Measurements from ENCODE around the gene CADM1.
"Not testable (repeated sequence)": the region's sequence is repeated elsewhere in the genome, so short reads cannot be mapped to it uniquely, and the experiment has no call there.

Gene CADM1

DNA sequence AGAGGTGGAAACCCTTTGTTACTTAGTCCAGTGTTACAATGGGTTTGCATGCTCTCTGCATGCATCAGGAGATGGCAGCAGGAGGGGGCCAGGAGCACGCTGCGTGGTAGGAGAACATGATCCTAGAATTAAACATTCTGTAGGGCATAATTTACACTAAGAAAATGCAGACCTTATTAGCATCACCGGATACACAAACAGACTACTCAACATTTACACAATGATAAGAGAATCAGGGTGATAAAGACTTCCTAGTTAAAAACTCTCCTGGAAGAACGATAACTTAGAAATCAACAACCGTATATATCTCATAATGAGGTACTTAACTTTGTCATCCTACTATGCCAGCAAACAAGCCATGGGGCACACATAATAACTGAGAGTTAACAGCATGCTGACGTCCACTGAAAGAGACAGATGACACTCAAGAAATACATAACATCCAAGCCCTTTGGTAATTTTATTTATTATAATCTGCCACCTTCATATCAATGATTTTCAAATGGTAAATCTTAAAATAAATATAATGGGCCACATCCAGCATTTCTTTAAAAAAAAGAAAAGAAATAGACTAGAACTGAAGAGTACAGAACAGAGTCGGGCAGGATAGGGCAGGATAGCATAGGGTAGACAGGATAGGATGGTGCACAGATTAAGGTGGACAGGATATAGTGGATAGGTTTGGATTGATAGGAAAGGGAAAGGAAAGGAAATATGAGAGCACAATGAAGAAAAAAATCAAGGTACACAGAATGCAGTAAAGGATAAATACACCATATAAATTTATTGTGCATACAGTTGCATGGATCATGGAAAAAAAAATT lies 27.5 kb downstream of the CADM1 start:
- DNase-seq: no peak

DNA sequence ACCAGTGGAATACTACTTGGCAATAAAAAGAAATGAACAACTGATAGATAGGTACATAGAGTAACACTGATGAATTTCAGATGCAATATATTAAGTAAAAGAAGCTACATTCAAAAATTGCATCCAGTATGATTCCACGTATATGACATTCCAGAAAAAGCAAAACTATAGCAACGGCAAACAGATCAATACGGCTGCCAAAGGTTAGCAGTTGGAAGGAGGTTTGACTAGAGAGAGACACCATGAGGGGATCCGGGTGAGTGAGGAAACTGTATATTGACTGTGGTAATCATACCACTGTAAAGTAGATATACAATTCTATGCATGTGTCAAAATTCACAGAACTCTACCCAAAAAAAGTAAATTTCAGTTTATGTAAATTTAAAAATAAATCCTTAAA lies 28.7 kb downstream of the CADM1 start:
- no peak for DNase-seq

DNA sequence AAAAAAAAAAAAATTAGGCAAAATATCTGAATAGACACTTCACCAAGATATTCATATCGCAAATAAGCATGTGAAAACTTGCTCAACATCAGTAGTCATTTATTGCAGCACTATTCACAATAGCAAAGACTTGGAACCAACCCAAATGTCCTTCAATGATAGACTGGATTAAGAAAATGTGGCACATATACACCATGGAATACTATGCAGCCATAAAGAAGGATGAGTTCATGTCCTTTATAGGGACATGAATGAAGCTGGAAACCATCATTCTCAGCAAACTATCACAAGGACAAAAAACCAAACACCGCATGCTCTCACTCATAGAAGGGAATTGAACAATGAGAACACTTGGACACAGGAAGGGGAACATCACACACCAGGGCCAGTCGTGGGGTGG lies 29.9 kb downstream of the CADM1 start:
- DNase-seq: not testable (repeated sequence)

DNA sequence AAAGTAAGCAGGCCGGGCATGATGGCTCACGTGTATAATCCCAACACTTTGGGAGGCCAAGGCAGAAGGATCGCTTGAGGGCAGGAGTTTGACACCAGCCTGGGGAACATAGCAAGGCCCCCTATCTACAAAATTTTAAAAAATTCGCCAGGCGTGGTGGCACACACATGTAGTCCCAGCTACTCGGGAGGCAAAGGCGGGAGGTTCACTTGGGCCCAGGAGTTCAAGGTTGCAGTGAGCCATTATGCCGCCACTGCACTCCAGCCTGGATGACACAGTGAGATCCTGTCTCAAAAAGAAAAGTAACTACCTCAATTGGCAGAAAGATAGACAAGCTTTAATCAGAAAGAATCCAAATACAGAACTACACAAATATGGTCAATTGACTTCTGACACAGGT lies 31.0 kb downstream of the CADM1 start:
- no peak for DNase-seq

DNA sequence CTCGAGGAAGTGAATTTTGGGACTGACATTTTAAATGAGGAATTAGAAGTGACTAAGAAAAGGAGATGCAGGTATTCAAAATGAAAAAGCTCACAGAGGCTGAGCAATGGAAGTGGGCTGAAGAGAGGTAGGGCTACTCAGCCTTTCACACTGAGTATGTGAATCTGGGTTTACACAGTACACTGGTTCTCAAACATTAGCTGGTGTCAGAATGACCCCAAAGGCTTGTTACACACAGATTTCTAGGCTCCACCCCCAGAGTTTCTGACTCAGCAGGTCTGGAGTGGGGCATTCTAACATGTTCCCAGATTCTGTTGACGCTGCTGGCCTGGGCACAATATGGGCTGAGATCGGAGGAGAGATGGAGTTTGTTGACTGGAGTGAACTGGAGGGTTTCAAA lies 32.8 kb downstream of the CADM1 start:
- peak in 1 of 14 donors; percentile 7 for DNase-seq

DNA sequence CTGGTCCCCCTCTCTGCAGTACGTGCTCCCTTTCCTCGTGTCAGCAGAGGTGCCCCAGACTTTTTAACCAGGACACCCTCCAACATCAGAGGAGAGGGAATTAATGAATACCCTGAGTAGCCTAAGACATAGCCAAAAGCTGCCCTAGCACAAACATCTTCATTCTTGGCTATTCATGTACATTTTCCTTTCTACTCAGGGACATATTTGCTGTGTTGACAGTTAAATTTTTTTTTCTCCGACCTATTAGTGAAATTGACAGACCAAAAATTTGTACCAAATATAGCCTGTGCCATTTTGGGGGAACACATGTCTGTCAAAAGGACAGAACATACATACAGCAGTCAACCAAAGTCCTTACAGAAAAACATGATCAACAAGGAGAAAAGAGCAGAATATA lies 33.3 kb downstream of the CADM1 start:
- DNase-seq: no peak

DNA sequence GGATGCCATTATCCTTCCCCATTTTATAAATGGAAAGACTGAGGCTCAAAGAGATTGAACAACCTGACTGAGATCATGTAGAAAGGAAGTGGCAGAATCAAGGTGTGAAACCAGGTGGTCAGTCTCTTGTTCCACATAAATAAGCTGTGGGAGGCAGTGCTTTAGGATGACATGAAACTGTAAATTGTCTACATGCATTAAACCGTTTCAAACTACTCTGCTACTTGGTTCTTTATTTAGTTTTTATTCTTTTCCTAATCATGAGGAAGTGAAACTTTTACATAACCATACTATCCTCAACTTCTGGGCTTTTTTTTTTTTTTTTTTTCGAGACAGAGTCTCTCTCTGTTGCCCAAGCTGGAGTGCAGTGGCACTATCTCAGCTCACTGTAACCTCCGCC lies 34.9 kb downstream of the CADM1 start:
- no peak for DNase-seq

DNA sequence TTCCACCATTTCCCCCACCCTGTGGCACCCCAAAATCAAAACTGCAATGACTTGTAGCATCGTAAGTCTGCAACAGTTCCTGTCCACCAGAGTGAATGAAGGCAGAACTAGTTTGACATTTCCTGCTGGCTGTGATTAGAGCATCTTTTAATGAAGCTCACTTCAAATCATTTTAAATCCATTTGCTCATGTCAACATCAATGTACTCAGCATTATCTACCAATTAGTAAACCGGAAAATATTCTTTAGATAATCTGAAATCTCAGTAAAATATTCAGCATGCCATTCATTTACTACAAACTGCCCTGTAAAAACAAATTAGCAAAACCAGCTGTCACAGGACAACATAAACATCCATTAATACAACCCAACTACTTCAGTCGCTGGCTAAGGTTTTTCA lies 38.1 kb downstream of the CADM1 start:
- no peak for DNase-seq

DNA sequence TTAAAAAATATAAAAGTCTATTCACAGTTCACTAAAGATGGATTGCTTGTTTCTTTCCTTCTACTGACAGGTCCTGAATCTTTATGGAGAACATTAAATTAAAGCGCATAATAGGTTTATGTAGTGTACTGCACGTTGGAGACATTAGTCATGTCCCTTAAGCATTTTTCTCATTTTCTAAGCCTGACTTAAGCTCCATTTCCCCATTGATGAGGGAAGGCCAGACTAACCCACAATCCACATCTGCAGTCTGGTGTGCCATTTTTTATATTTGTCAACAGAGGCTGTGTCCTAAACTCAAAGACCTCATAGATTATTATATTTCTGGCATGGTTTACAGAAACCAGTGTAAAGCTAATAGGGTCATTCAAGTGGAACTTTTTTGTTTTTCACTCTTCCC lies 39.9 kb downstream of the CADM1 start:
- no peak for DNase-seq

DNA sequence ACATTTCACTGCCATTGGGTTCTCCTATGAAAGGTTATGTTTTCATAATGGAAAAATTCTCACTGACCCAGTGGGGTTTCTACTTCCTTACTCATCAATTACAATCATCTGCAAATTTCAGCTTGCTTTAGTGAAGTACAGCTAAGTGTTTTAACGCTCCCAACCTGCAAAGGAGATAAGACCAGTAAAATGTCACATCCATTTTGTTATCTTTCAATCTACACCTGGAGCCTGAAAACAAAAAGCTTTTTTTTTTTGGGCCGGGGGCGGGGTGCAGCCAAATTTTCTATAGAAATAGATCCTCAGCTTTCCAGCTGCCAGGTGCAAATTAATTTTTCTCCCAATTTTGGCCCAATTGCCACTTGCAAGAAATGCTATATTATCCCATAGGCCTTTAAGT lies 40.6 kb downstream of the CADM1 start:
- DNase-seq: no peak

DNA sequence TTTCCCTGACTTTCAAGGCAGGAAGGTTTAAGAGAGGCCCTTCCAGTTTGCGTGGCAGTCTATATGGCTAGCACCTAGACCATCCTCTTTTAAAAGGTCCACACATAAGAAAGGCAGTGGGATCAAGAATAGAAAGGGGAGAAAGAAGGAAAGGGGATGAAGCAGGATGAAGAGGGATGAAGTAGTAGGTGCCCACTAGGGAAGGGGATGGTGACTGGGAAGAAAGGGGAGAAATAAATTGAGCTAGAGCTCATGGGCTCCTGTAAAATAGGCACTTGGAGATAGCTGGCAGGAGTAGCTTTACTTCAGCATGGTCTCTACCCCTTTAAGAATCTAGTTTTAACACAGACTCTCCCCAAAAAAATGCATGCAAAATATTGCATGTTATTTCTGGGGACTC lies 41.5 kb downstream of the CADM1 start:
- no peak for DNase-seq

DNA sequence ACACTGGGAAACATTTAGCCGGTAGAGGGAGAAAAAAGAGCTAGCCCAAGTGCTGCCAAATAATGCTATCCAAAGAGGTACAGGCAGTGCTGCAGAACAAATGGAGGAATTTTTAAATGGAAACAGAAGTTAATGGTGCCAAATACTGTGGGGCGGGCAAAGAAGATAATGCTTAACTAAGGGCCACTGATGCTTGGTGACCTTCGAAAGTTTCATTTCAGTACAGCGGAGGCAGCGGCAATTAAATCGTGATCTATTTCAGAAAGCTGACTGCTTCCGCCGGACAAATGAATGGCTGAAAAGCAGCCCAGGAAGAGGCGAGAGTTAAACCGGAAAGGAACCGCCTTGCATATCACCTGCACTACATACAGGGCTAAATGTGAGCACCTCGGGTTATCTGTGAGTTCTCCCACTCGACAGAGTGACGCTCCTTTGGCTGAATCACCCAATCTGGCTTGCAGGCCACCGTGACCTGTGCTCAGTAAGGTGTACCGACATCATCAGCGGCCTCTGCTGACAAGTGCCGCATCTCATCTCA lies 42.1 kb downstream of the CADM1 start:
- DNase-seq: peak in 1 of 14 donors; percentile 59

DNA sequence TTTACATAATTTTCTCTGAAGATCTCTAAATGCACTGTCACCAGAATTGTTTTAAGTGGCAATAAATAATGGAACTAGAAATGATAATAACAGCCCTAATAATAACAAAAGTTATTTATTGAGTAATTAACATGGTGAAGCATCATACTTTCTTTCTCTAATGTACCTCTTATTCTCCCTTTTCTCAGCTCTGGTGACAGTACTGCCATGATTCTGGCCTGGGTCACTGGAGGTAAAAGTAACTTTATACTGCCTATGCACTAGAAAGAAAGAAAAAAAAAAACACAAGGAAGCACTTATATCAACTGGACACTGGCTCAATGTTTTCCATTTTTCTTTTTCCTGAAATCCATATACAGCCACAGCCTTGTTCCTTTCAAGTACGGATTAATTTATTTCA lies 43.7 kb downstream of the CADM1 start:
- DNase-seq: no peak

DNA sequence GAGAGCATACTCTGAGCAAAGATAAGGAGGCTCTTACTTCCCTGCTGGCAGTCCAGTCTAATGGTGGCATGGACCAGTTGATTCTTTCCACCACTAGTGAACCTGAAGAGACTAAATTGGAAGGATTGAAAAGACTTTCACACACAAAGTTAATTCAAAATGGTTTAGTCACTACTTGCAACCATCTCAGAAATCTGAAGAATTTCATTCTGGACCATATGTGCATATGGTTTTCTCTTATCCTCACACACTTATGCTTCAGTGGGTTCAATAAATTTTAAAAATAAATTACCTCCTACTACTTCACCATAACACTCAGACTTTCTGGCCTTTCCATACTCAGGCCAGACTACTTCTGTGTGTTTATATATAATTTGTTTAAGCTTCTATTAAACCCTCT lies 44.7 kb downstream of the CADM1 start:
- DNase-seq: no peak

DNA sequence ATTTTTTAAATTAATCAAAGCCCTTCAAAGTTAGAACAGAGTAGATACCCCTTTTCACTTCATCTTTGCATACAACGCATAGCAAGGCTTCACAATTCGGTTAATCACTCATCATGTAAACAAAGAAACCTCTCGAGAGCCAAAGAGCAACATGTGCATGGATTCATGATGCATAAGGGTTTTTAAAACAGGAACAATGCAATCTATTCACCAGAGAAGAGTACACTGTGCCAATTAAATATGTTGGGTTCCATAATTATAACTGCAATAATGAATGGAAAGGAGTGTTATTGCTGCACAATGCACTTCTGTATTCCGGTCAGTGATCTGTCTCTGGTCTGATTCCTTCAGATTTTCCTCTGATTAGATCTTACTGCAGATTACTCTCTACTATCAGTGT lies 45.3 kb downstream of the CADM1 start:
- DNase-seq: no peak

DNA sequence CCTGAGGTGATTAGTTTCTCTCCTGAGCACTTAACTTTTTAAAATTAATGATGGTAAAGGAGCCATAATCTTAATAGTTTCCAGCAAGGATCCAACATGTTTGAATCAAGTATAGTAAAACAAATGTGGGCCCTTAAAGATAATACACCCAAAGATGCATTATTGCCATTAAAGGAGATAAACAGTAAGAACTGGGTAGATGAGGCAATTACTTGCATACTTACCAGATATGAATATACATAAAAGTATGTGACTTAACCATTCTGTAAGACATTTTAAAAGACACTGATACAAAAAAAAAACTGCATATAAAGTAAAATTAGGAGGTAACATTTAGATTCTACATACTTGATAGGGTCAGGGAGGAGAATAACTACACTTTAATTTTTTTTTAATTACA lies 48.2 kb downstream of the CADM1 start:
- DNase-seq: no peak

DNA sequence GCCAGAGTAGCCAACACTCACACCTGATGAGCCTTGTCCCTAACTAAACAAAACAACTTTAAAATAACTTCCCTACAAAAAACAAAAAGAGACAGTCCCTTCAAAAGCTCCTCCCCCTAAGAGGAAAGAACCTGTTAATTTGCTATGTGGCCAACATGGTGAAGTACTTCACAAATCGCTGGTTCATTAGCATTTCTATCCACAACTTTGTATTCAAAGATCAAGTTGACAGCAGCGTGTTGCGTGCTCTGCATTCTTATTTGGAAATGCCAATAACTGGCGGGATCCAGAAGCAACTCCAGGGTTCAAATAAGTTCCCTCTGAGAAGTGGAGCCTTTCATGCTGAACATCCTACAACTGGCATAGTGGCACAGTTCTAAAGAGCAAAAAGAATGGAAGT lies 48.6 kb downstream of the CADM1 start:
- no peak for DNase-seq

DNA sequence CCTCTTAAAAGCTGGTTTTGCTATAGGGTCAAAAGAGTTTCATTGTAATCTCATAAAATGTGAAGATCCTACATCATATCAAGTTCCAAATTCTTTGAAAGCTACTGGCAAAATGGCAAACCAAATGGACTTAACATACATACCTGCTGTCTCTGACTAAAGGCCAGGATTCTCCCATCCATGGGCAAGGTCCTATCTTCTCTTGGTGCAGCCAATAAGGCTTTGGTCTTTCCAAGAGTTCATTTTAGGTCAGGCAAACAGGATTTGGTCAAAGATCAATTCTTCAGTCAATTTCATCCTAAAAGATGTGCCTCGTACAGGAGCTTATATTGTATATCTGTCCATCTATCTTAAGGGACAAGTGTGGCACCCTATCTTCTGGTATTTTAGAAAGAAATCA lies 49.7 kb downstream of the CADM1 start:
- no peak for DNase-seq

DNA sequence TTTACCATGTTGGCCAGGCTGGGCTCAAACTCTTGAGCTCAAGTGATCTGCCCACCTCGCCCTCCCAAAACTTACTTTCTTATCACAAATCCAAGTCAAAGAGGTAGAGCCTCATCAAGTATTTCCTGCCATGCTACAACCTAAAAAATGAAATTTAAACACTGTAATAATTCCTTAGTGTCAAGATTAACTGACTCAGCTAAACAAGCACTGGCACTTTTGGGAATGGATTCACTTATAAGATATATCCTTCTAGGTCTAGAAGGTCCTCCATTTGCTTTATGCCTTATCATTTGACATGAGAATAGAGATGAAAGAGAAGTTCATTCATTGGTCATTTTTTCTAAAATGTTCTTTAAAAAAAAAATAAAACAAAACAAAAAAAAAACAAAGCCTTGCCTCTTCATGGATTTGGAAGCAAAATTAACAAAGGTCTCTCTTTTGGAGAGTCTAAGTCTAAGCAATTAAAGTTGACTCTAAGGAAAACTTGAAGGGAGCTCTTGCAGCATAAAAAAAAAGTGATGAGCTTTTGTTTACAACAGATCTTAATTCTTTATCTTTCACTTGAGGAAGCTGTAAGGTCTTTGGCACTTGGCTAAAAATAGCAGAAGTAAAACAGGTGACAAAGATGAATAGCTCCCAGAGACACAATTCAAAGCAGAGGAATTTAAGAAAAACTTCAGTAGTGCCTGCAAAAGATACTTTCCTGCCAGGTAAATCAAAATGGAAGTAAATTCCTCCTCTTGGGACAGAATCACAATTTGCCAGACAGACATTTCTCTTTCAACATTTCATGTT lies 50.3 kb downstream of the CADM1 start:
- no peak for DNase-seq

DNA sequence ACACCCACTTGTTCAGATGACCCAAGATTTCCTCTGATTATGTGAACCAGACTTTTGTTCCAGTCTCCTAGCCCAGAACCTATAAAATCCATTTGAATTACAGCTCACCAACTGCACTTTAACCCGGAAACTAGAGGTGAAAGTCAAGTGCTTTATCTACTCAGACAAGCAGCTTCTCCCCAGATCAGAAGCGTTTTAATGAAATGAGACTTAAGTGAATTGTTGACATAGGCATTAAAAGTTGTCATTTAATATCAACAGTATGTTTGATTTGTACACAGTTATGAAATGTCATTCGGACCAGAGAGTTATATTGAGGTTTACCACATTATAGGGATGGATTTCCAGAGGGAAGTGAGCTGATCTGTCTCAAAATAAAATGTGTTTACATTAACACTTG lies 52.0 kb downstream of the CADM1 start:
- no peak for DNase-seq

DNA sequence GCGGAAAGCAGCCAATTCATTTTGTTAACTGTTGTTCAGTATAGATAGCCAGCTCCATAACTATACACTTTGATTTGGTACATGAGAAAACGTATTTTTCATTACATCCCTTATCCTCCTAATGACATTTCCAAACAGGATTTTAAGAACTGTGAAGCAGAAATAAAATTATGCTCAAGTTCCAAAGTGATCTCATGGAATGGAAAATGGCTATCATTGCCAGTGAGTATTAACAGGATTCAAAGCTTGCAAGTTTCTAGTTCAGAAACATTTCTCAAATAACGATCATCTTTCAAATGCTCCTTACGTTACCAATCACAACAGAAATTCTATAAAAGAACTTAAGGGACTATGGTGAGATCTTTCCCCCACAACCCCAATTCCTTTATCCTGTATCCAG lies 53.7 kb downstream of the CADM1 start:
- DNase-seq: no peak

DNA sequence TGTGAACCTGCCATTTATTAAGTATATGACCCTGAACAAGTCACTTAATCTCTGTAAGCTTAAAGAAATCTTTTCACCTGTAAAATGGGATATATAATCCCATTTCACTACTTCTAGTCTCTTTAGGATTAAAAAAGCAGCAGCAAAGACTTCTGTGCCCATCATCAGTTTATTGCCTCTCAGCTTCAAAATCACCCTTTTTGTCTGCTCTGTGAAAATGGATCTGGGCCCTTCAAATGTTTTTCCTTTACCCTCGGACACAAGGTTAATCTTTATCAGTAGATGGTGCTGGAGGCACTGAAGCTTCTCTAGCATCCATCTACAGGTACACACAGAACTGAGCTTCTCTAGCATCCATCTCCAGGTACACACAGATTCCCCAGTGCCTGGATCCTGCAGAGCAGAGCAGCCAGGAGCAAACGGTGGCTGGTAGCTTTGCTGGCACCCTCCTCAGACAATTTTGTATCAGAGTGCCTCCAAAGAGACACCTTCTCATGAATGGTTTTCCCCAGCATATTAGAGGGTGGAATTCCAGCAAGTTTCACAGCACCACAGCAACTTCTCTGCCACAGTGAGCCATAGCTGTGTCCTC lies 56.8 kb downstream of the CADM1 start:
- no peak for DNase-seq

DNA sequence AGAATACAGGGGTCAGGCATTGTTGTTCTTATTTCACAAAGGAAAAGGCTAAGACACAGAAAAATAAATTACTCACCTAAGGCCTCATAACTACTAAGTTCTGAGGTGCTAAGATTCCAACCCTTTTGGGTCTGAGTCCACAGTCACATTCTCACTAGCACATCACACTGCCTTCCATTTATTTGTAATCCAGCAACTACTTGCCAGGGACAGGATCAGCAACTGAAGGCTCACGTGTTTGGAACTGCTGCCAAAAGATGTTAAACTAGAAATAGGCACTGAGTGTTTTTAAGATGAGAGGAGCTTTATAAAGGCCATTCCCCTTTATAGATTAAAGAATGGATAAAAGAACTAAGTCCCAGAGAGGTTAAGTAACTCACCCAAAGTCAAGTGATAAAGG lies 58.0 kb downstream of the CADM1 start:
- no peak for DNase-seq

DNA sequence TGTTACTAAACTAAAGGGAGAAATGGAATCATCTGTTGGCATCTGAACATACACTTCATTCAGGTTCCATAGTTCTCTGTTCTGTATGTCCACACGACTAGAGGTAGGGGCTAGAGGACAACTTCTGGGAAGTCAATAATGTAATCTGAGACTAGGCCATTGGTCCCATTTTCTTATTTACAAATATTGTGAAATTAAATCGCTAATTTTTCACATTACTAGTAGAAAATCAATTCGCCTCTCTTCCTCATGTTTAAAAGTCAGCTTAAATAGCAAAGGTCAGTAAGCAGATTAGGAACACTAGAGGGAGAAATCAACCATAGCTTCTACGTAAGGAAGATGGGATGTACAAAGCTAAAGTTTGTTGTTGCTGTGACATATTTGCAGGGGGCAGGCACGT lies 59.7 kb downstream of the CADM1 start:
- no peak for DNase-seq
